Spleen (tissue), 7 donors: Measurements from ENCODE around the gene APBB1IP.

Experiments
- CTCF ChIP-seq, 11 experiments: fragments of 200-600 bp in 7 of 11; fragments of 450-650 bp in 4 of 11; sonication (generic) in 4 of 11; IDR thresholded peaks in 8 of 11; conservative IDR thresholded peaks in 3 of 11; 1 replicate in 7 of 11; 2 replicates in 4 of 11; pipeline versions ENCODE4 v1.4.0 to v1.8.0; 2016 to 2021; ENCODE audit warnings: antibody characterized with exemption in 11 of 11, inconsistent platforms in 4 of 11, mild to moderate bottlenecking in 1 of 11
- POLR2A ChIP-seq, 3 donors: fragments of 450-650 bp; IDR thresholded peaks; one replicate each; pipeline ENCODE4 v1.5.1; 2017; ENCODE audit warnings: antibody characterized with exemption in 3 of 3, mild to moderate bottlenecking in 1 of 3
- donor health status: DM: no; HTN: no; CAD: no; lungs with moderate emphysema.
- donor health status: DM: no; HTN: no; CAD: no.
- donor health status: DM: no; HTN: no; CAD: no.

- no peak for TF ChIP-seq CTCF (IDR thresholded peaks at IDR 0.05 in 8 of 11, conservative IDR thresholded peaks at IDR 0.05 in 3 of 11)
- no peak for TF ChIP-seq POLR2A (IDR thresholded peaks at IDR 0.05)
Observed at GRCh38 chr10:26451903-26452302, 13.8 kb downstream of the APBB1IP start.
